Activated B cell treated with CpG ODN at 0.5 μM for 24 hours (primary cell): ENCODE data around the gene DPM3. TPM values are rescaled to one million over a fixed set of nuclear protein-coding genes. Genes with fewer than 3 reads are reported as not detected.
A peak's percentile ranks its signal among the peaks of the same experiment; 100 is the strongest.

Experiments used
- ATAC-seq: fragments of 200-7000 bp; cut with Tn5 transposase; one replicate; pipeline ENCODE4 v1.10.0; 2021; ENCODE audit warnings: low read depth, mild to moderate bottlenecking, moderate library complexity
- CTCF ChIA-PET: fragments of 350-600 bp; sonication (Branson Sonifier 250); formaldehyde crosslinking; loops from one replicate; lab custom pipeline; 2021; ENCODE audit warnings: antibody characterized with exemption; lab: Charles Lee
- POLR2A ChIA-PET: fragments of 350-600 bp; sonication (Branson Sonifier 250); formaldehyde crosslinking; loops from one replicate; lab custom pipeline; 2021; ENCODE audit warnings: antibody characterized with exemption; lab: Charles Lee
- DNase-seq: peaks from one replicate; pipeline ENCODE4 v3.0.0; 2022
- H3K27ac Mint-ChIP-seq: one replicate; pipeline ENCODE4 v1.8.0; 2020; ENCODE audit warnings: mixed read lengths
- H3K27me3 Mint-ChIP-seq: one replicate; pipeline ENCODE4 v1.8.0; 2021; ENCODE audit warnings: mixed read lengths
- H3K36me3 Mint-ChIP-seq: one replicate; pipeline ENCODE4 v1.8.0; 2021; ENCODE audit warnings: low read depth, mixed read lengths
- H3K4me1 Mint-ChIP-seq: one replicate; pipeline ENCODE4 v1.8.0; 2021; ENCODE audit warnings: mixed read lengths
- H3K4me3 Mint-ChIP-seq: one replicate; pipeline ENCODE4 v1.8.0; 2020; ENCODE audit warnings: mild to moderate bottlenecking, mixed read lengths
- H3K9me3 Mint-ChIP-seq: one replicate; pipeline ENCODE4 v1.8.0; 2020; ENCODE audit warnings: mixed read lengths
- intact Hi-C: fragments of 100-400 bp; cut with micrococcal nuclease; formaldehyde crosslinking; loops from one replicate; pipeline ENCODE4 v1.15.1; 2024
- total RNA-seq: library from RNA; stranded (reverse); gene quantifications from 2 replicates; pipeline ENCODE4 v1.2.3, GENCODE V29; 2022
- TF ChIP-seq, protein P1 (sequence below): fragments of 200-600 bp; IDR thresholded peaks from one replicate; pipeline ENCODE4 v1.8.0; 2022; ENCODE audit warnings: antibody characterized with exemption, mild to moderate bottlenecking

DPM3 gene
- total RNA-seq, 1 donor from 2014 or later = 33.2 TPM

DNA sequence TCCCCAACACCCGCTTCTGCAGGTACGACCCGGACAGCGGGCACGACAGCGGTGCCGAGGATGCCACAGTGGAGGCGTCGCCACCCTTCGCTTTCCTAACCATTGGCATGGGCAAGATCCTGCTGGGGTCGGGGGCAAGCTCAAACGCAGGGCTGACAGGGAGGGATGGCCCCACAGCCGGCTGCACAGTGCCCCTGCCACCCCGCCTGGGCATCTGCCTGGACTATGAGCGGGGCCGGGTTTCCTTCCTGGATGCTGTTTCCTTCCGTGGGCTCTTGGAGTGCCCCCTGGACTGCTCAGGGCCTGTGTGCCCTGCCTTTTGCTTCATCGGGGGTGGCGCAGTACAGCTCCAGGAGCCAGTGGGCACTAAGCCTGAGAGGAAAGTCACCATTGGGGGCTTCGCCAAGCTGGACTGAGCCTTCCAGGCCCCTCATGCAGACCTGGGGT, 43.5 kb upstream of the DPM3 start:
- Mint-ChIP-seq H3K9me3 (no peaks in the 10 kb centered on the region), H3K27ac (no peak overlapping the region), H3K36me3 (no peaks in the 10 kb centered on the region), H3K4me1 (peaks cover 28% of the 10 kb centered on the region), H3K27me3 (no peaks in the 10 kb centered on the region), H3K4me3 (no peak overlapping the region)
- ATAC-seq (no peak), DNase-seq (no peak)
- ChIA-PET POLR2A (interaction anchor here (1.4 to 3.1 kb wide), 2 partner anchors 9 to 10 kb away, joined by 4 to 25 read pairs; no protein-coding TSS in a partner anchor), CTCF (interaction anchor here (3.2 kb wide), 1 partner anchor 11 kb away, joined by 13 read pairs; the partner anchor contains the start of gene KRTCAP2)
- TF ChIP-seq, protein P1, sequence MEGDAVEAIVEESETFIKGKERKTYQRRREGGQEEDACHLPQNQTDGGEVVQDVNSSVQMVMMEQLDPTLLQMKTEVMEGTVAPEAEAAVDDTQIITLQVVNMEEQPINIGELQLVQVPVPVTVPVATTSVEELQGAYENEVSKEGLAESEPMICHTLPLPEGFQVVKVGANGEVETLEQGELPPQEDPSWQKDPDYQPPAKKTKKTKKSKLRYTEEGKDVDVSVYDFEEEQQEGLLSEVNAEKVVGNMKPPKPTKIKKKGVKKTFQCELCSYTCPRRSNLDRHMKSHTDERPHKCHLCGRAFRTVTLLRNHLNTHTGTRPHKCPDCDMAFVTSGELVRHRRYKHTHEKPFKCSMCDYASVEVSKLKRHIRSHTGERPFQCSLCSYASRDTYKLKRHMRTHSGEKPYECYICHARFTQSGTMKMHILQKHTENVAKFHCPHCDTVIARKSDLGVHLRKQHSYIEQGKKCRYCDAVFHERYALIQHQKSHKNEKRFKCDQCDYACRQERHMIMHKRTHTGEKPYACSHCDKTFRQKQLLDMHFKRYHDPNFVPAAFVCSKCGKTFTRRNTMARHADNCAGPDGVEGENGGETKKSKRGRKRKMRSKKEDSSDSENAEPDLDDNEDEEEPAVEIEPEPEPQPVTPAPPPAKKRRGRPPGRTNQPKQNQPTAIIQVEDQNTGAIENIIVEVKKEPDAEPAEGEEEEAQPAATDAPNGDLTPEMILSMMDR = no peak
- intact Hi-C loops = no loop called here

DNA sequence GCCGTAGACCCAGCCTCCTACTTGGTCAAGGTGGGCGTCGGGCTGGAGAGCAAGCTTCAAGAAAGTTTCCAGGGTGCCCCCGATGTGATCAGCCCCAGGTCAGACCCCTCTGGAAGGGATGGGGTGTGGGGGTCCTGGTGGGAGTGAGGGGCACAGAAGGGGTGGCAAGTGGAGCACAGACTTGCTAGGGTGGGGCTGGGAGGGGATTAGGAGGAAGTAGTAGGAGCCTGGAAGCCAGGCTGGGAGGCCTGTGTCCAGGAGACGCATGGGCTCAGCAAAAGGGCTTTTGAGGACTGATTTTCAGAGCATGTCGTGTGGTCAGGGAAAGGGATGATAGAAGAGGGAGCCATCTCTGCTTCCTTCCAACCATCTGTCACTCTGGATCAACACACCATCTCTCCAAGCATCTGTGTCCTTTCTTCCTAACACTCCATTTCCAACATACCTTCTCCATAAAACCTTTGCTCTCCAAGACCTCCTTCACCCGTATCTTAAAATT, 41.8 kb upstream of the DPM3 start:
- no peaks in the 10 kb centered on the region for H3K9me3 Mint-ChIP-seq
- no peaks in the 10 kb centered on the region for H3K36me3 Mint-ChIP-seq
- TF ChIP-seq, protein P1 = no peak
- intact Hi-C loops = no loop called here
- ATAC-seq (no peak), DNase-seq (no peak)
- no peak overlapping the region for H3K27ac Mint-ChIP-seq
- H3K4me1 Mint-ChIP-seq = peaks cover 24% of the 10 kb centered on the region
- POLR2A ChIA-PET = interaction anchor here (0.7 kb wide), 1 partner anchor 22 kb away, joined by 3 read pairs; no protein-coding TSS in a partner anchor
- CTCF ChIA-PET = no interaction called here
- no peak overlapping the region for H3K4me3 Mint-ChIP-seq
- no peaks in the 10 kb centered on the region for H3K27me3 Mint-ChIP-seq

DNA sequence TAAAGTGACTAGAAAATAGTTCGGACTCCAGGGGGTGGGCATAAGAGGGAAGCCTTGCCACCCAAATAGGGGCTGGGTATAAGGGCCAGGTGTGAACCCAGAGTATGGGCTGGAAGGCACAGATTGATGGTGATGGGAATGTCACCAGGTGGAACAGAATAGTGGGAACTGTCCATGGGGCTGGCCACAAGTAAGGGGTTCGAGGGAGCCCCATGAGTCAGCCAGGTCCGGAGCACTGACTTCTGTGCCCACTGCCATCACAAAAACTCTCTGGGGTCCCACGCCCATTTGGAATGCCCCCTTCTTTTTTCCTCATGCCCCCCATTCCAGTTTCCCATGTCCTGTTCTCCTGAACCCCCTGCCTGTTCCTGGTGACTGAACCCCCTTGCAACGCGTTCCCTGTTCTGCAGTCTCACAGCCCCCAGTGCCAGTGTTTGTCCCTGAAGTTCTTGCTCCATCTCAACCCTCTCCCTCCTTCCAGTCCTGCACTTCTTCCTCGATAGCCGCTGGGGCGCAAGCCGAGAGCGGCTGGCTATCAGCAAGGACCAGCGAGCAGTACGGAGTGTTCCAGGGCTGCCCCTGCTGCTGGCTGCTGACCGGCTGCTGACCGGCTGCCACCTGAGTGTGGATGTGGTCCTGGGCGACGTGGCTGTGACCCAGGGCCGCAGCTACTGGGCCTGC, 41.2 kb upstream of the DPM3 start:
- DNase-seq (no peak), ATAC-seq (no peak)
- Mint-ChIP-seq H3K27me3 (no peaks in the 10 kb centered on the region), H3K27ac (no peak overlapping the region), H3K36me3 (no peaks in the 10 kb centered on the region), H3K4me3 (no peak overlapping the region), H3K4me1 (peaks cover 25% of the 10 kb centered on the region), H3K9me3 (no peaks in the 10 kb centered on the region)
- intact Hi-C loops = no loop called here
- TF ChIP-seq, protein P1 = no peak
- POLR2A ChIA-PET = interaction anchor here (0.7 kb wide), 1 partner anchor 21 kb away, joined by 3 read pairs; no protein-coding TSS in a partner anchor
- CTCF ChIA-PET = no interaction called here

DNA sequence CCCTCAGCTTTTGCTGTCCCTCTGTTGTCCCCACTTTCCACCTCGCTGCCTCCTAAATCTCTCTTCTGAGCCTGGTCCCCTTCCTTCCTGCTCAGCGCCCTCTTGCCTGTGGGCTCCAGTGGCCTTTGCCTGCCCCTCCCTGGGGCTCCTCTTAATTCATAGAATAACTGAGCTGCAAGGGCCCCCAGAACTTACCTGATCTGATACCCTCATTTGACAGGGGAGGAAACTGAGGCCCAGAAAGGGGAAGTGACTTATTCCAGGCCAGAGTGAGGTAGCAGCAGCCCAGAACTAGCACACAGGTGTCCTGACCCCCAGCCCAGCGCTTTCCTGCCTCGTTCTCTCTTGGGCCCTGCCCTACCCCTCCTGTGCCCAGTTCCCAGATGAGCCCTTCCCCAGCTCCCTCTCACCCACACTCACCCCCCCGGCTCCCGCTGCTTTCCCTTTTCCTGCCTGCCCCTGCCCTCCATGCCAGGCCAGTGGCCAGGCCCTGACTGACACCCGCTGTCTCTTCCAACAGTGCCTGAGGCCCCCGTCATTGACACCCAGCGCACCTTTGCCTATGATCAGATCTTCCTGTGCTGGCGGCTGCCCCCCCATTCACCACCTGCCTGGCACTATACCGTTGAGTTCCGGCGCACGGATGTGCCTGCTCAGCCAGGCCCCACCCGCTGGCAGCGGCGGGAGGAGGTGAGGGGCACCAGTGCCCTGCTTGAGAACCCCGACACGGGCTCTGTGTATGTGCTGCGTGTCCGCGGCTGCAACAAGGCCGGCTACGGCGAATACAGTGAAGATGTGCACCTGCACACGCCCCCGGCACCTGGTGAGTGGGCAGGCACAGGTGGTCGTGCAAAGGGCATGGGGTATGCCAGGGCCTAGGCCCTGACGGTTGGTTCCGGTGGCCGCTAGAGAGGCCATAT, 39.0 kb upstream of the DPM3 start:
- Mint-ChIP-seq H3K36me3 (no peaks in the 10 kb centered on the region), H3K9me3 (no peaks in the 10 kb centered on the region), H3K27ac (no peak overlapping the region), H3K4me1 (peaks cover 17% of the 10 kb centered on the region), H3K27me3 (no peaks in the 10 kb centered on the region), H3K4me3 (no peak overlapping the region)
- intact Hi-C loops = loop anchor here (10.0 kb wide), 2 partner anchors 205 to 625 kb away; partner anchors contain the start of genes CKS1B, SHC1 and UBE2Q1
- ATAC-seq = no peak
- TF ChIP-seq, protein P1 = no peak
- POLR2A ChIA-PET = no interaction called here
- CTCF ChIA-PET = interaction anchor here (4.6 kb wide), 1 partner anchor 15 kb away, joined by 41 read pairs; no protein-coding TSS in a partner anchor
- DNase-seq = peak; percentile 9
